ENCODE data around the gene TRPV6. TPM values are rescaled to one million over a fixed set of nuclear protein-coding genes. Genes with fewer than 3 reads are reported as not detected.

Gene TRPV6
- total and polyA plus RNA-seq, 9 donors: 0.05 to 0.57 (median 0.09) TPM; not detected in 2

GRCh38 chr7:142870566-142871259 is 14.8 kb downstream of the TRPV6 start:
- H3K27me3 ChIP-seq (ENCODE audit: control insufficient read depth, insufficient read depth, low read length): no peaks in the 10 kb centered on the region
- 80% methylated on average over 7 of the region's 14 CpGs for WGBS (ENCODE audit: insufficient coverage)
- DNase-seq: no peak

GRCh38 chr7:142870147-142870559 is 15.4 kb downstream of the TRPV6 start:
- no peaks in the 10 kb centered on the region for H3K4me1 ChIP-seq (ENCODE audit: control insufficient read depth, insufficient read depth, low read length)
- no peak overlapping the region for H3K4me3 ChIP-seq (ENCODE audit: low read length)
- no peak overlapping the region for H3K27ac ChIP-seq (ENCODE audit: low read length)
- DNase-seq: no peak
- no peaks in the 10 kb centered on the region for H3K27me3 ChIP-seq (ENCODE audit: control insufficient read depth, insufficient read depth, low read length)
- WGBS (ENCODE audit: insufficient coverage): 79% methylated on average over 3 of the region's 8 CpGs
- no peaks in the 10 kb centered on the region for H3K9me3 ChIP-seq (replicated peaks; ENCODE audit: control insufficient read depth, low read depth, low read length)
- no peaks in the 10 kb centered on the region for H3K36me3 ChIP-seq (ENCODE audit: control insufficient read depth, insufficient read depth, low read length)

More at GRCh38 chr7:142870566-142871259, 14.8 kb downstream of the TRPV6 start:
- no peak overlapping the region for H3K27ac ChIP-seq (ENCODE audit: low read length)
- H3K36me3 ChIP-seq (ENCODE audit: control insufficient read depth, insufficient read depth, low read length): no peaks in the 10 kb centered on the region
- no peaks in the 10 kb centered on the region for H3K9me3 ChIP-seq (replicated peaks; ENCODE audit: control insufficient read depth, low read depth, low read length)
- H3K4me3 ChIP-seq (ENCODE audit: low read length): no peak overlapping the region
- no peaks in the 10 kb centered on the region for H3K4me1 ChIP-seq (ENCODE audit: control insufficient read depth, insufficient read depth, low read length)

GRCh38 chr7:142869434-142869833 is 16.1 kb downstream of the TRPV6 start:
- Histone ChIP-seq H3K9me3 (replicated peaks; ENCODE audit: control insufficient read depth, low read depth, low read length) (no peaks in the 10 kb centered on the region), H3K36me3 (ENCODE audit: control insufficient read depth, insufficient read depth, low read length) (no peaks in the 10 kb centered on the region), H3K4me3 (ENCODE audit: low read length) (no peak overlapping the region), H3K27me3 (ENCODE audit: control insufficient read depth, insufficient read depth, low read length) (no peaks in the 10 kb centered on the region), H3K27ac (ENCODE audit: low read length) (no peak overlapping the region), H3K4me1 (ENCODE audit: control insufficient read depth, insufficient read depth, low read length) (no peaks in the 10 kb centered on the region)
- no CpG with 5 or more reads among the region's 2 CpGs for WGBS (ENCODE audit: insufficient coverage)
- DNase-seq: no peak

DNA sequence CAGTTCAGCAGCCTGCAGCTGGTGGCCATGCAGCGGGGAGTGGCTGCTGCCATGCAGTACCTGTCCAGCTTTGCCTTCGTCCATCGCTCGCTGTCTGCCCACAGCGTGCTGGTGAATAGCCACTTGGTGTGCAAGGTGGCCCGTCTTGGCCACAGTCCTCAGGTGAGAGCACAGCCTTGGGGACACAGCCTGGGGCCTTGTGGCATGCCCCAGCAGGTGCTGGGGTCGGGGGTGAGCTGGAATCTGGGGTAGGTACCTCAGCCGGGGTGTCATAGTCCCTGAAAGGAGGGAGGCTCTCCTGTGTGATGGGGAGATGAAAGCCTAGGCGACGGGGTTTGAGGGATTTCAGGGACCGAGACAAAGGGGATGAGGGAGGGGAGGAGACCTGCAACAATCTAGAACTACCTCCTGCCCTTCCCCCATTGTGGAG is 16.5 kb downstream of the TRPV6 start:
- H3K27me3 ChIP-seq (ENCODE audit: control insufficient read depth, insufficient read depth, low read length): no peaks in the 10 kb centered on the region
- WGBS (ENCODE audit: insufficient coverage): 94% methylated on average over 8 of the region's 11 CpGs
- DNase-seq: no peak
- H3K4me3 ChIP-seq (ENCODE audit: low read length): no peak overlapping the region
- no peaks in the 10 kb centered on the region for H3K4me1 ChIP-seq (ENCODE audit: control insufficient read depth, insufficient read depth, low read length)
- no peaks in the 10 kb centered on the region for H3K36me3 ChIP-seq (ENCODE audit: control insufficient read depth, insufficient read depth, low read length)
- no peaks in the 10 kb centered on the region for H3K9me3 ChIP-seq (replicated peaks; ENCODE audit: control insufficient read depth, low read depth, low read length)
- H3K27ac ChIP-seq (ENCODE audit: low read length): no peak overlapping the region

DNA sequence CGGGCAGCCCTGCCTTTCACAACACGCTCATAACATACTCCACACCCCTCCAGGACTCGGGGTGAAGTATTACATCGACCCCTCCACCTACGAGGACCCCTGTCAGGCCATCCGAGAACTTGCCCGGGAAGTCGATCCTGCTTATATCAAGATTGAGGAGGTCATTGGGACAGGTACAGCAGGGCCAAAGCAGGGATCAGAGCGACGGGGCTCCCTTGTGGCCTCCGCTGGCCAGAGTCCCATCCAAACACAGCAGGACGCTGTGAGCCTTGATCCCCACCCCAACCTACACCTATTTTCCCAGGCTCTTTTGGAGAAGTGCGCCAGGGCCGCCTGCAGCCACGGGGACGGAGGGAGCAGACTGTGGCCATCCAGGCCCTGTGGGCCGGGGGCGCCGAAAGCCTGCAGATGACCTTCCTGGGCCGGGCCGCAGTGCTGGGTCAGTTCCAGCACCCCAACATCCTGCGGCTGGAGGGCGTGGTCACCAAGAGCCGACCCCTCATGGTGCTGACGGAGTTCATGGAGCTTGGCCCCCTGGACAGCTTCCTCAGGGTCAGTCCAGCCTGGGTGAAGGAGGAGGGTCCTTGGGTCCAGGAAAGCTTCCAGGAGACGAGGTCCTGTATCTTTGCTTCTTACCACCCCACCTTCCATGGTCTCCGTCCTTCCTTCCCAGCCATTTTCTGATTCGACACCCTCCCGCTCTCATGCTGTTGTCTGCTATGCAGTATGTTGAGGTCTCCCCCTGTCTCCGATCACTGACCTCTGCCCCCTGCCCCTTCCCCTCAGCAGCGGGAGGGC is 17.2 kb downstream of the TRPV6 start:
- Histone ChIP-seq H3K4me1 (ENCODE audit: control insufficient read depth, insufficient read depth, low read length) (no peaks in the 10 kb centered on the region), H3K27ac (ENCODE audit: low read length) (no peak overlapping the region), H3K4me3 (ENCODE audit: low read length) (no peak overlapping the region), H3K9me3 (replicated peaks; ENCODE audit: control insufficient read depth, low read depth, low read length) (no peaks in the 10 kb centered on the region), H3K36me3 (ENCODE audit: control insufficient read depth, insufficient read depth, low read length) (no peaks in the 10 kb centered on the region), H3K27me3 (ENCODE audit: control insufficient read depth, insufficient read depth, low read length) (no peaks in the 10 kb centered on the region)
- no peak for DNase-seq
- 84% methylated on average over 15 of the region's 31 CpGs for WGBS (ENCODE audit: insufficient coverage)

DNA sequence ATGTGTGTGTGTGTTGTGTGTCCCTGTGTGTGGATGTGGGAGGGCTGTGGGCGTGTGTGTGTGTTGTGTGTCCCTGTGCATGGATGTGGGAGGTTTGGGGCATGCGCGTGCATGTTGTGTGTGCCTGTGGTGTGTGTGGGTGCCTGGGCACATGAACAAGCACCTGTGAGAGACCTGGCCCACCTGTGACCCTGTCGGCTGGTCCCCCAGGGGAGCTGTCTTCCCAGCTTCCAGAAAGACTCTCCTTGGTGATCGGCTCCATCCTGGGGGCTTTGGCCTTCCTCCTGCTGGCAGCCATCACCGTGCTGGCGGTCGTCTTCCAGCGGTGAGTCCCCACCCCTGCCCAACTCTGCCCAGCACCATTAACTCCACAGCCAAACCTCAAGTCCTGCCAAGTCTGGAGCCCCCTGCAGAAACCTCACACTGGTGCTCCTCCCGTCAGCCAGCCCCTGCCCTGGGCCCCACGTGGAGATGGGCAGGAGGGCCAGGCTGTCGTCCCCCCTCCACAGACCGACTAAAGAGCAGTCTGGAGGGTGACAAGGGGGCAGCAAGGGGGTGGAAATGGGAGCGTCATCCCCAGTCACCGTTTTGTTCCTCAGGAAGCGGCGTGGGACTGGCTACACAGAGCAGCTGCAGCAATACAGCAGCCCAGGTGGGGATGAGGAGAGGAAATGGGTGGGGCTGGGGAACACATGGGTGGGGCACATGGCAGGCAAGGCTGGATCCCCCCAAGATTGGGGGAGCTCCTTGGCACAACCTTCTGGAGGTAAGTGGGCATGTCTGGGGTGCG is 18.0 kb downstream of the TRPV6 start:
- 72% methylated on average over 10 of the region's 18 CpGs for WGBS (ENCODE audit: insufficient coverage)
- no peaks in the 10 kb centered on the region for H3K9me3 ChIP-seq (replicated peaks; ENCODE audit: control insufficient read depth, low read depth, low read length)
- no peak overlapping the region for H3K27ac ChIP-seq (ENCODE audit: low read length)
- no peak overlapping the region for H3K4me3 ChIP-seq (ENCODE audit: low read length)
- H3K27me3 ChIP-seq (ENCODE audit: control insufficient read depth, insufficient read depth, low read length): no peaks in the 10 kb centered on the region
- H3K4me1 ChIP-seq (ENCODE audit: control insufficient read depth, insufficient read depth, low read length): no peaks in the 10 kb centered on the region
- H3K36me3 ChIP-seq (ENCODE audit: control insufficient read depth, insufficient read depth, low read length): no peaks in the 10 kb centered on the region
- no peak for DNase-seq

- H3K27ac ChIP-seq (ENCODE audit: low read length): no peak overlapping the region
- no peaks in the 10 kb centered on the region for H3K36me3 ChIP-seq (ENCODE audit: control insufficient read depth, insufficient read depth, low read length)
- no peak for DNase-seq
- H3K4me3 ChIP-seq (ENCODE audit: low read length): no peak overlapping the region
- 65% methylated on average over 4 of the region's 4 CpGs for WGBS (ENCODE audit: insufficient coverage)
- H3K9me3 ChIP-seq (replicated peaks; ENCODE audit: control insufficient read depth, low read depth, low read length): no peaks in the 10 kb centered on the region
- H3K4me1 ChIP-seq (ENCODE audit: control insufficient read depth, insufficient read depth, low read length): no peaks in the 10 kb centered on the region
- H3K27me3 ChIP-seq (ENCODE audit: control insufficient read depth, insufficient read depth, low read length): no peaks in the 10 kb centered on the region
Measured at GRCh38 chr7:142867097-142867378, 18.5 kb downstream of the TRPV6 start.

DNA sequence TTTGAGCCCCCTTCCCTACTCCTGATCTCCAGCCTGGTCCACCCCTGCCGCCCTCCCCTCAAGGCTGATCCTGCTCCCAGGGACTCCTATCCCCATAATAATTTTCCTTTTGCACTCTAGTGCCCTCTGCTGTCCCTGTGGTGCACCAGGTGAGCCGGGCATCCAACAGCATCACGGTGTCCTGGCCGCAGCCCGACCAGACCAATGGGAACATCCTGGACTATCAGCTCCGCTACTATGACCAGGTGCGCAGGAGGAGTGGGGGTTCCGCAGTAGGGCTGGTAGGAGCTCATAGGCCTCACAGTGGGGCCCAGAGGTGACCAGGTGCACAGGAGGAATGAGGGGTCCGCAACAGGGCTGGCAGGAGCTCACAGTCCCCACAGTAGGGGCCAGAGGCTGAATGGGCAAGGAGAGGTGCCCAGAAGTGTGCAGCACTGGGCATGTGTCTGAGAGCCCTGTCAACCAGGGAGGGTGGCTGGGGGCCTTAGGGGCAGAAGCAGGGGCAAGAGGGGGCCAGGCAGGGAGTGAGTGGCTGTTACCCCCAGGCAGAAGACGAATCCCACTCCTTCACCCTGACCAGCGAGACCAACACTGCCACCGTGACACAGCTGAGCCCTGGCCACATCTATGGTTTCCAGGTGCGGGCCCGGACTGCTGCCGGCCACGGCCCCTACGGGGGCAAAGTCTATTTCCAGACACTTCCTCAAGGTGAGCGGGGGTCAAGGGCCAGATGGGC is 19.0 kb downstream of the TRPV6 start:
- Histone ChIP-seq H3K4me1 (ENCODE audit: control insufficient read depth, insufficient read depth, low read length) (no peaks in the 10 kb centered on the region), H3K9me3 (replicated peaks; ENCODE audit: control insufficient read depth, low read depth, low read length) (no peaks in the 10 kb centered on the region), H3K36me3 (ENCODE audit: control insufficient read depth, insufficient read depth, low read length) (no peaks in the 10 kb centered on the region), H3K4me3 (ENCODE audit: low read length) (no peak overlapping the region), H3K27me3 (ENCODE audit: control insufficient read depth, insufficient read depth, low read length) (no peaks in the 10 kb centered on the region), H3K27ac (ENCODE audit: low read length) (no peak overlapping the region)
- no peak for DNase-seq
- 70% methylated on average over 16 of the region's 18 CpGs for WGBS (ENCODE audit: insufficient coverage)

GRCh38 chr7:142865766-142866165 is 19.8 kb downstream of the TRPV6 start:
- DNase-seq: no peak
- no peaks in the 10 kb centered on the region for H3K27me3 ChIP-seq (ENCODE audit: control insufficient read depth, insufficient read depth, low read length)

More at GRCh38 chr7:142865766-142866165, 19.8 kb downstream of the TRPV6 start:
- Histone ChIP-seq H3K9me3 (replicated peaks; ENCODE audit: control insufficient read depth, low read depth, low read length) (no peaks in the 10 kb centered on the region), H3K4me1 (ENCODE audit: control insufficient read depth, insufficient read depth, low read length) (no peaks in the 10 kb centered on the region), H3K36me3 (ENCODE audit: control insufficient read depth, insufficient read depth, low read length) (no peaks in the 10 kb centered on the region), H3K4me3 (ENCODE audit: low read length) (no peak overlapping the region), H3K27ac (ENCODE audit: low read length) (no peak overlapping the region)
- WGBS (ENCODE audit: insufficient coverage): 67% methylated on average over 12 of the region's 13 CpGs

Data from muscle of leg (tissue), 11 donors.